ENCODE data around the gene LAMB3.
A peak's percentile ranks its signal among the peaks of the same experiment; 100 is the strongest.

LAMB3 gene

DNA sequence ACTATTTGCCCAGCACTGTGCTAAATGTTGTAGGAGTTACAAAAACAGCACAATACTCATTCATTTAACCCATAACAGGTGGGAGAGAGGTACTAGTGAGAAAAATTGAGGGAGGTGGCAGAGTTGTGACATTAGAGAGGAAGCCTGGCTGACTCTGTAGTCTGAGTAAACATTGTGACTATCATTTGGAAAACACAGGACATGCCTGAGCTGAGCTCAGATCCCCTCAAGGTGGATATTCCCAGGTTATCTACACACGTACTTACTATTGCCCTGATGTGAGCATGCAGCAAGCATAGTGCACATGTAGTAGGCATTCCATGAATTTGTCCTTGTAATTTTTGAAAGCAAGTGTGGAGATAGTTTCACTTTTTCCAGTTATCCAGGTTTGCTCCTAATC, 57.8 kb downstream of the LAMB3 start:
- no peak for DNase-seq

DNA sequence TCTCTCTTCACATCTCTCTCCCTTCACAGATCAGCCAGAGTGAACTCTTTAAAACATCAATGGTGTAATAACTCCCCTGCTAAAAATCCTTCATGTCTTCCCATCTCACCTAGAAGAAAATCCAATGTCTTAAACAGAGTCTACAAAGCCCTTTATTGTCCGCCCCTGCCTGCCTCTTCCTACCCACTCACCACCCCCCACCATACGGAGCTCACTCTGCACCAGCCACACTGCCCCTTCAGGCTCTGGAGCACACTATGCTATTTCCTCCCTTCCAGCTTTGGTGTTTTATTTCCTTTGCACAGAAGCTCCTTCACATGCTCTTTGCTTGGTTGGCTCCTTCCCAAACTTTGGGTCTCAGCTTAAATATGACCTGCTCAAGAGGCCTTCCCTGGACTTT, 58.5 kb downstream of the LAMB3 start:
- no peak for DNase-seq

DNA sequence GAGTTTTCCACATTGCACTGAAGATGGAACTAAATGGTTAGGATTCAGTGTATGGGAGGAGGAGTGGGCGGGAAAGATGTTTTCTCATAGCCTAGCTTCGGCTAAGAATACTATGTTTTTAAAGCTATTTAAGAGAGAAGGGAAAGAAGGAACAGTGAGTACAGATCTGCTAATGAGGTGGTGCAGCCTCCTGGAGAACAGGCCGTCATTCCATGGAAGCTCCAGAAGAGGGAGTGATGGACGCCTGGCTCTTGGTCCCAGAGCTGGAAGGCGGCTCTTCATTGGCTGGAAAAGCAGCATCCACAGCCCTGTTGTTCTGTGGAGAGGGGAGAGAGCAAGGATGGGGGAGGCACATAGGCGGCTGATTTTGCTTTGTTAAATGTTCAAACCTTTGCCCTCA, 61.8 kb downstream of the LAMB3 start:
- DNase-seq = peak; percentile 41

DNA sequence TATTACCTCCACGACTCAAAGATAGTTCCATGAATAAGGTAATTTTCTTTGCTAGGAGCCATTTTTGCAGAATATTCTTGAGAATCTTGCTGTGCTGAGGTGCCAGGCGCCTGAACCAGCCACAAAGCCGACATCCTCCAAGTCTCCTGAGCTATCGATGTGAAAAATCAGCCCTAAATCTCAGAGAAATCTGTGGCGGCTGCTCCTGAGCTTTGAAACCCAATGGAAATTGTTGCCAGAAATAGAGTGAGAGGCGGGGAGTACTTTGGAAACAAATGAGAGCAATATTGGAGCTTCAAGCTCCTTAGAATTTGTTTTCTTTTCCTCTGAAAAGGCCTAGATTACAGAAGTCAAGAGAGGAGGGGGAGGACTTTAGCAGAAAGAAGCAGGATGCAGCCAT, 62.4 kb downstream of the LAMB3 start:
- DNase-seq = no peak

DNA sequence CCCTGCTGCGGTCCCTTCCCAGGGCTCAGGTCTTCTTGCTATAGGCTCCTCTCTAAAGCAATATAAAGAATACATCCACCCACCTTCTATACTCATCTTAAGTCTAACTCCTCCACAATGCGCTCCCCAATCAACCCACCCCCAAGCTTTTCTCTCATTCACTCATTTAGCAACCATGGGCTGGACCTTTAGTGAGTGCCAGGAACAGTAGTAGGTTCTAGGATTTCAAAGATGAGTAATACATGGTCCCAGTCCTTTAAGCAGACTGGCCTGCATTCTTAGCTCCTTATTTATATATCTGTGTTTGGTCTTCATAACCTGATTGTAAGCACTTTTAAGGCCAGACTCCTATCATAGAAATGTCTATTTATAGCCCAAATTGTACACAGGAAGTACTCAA, 62.8 kb downstream of the LAMB3 start:
- DNase-seq = no peak

DNA sequence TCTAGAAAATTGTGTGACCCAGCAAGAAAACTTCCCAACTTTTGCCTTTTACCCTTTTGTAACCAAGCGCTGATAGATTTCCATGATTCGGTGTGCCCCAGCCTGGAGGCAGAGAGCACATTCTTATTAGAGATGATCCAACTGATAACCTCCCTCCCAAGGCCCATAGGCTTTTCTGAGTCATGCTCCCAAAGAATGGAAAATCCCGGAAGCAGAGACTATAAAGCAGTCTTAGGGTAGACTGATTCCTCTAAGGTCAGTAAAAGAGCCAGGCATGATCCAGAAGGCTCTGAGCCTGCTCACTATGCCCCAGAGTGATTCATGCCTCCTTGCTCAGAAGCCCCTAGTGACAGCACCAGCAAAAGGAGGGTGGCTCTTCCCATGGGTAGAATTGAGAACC, 64.4 kb downstream of the LAMB3 start:
- DNase-seq = peak; percentile 52

DNA sequence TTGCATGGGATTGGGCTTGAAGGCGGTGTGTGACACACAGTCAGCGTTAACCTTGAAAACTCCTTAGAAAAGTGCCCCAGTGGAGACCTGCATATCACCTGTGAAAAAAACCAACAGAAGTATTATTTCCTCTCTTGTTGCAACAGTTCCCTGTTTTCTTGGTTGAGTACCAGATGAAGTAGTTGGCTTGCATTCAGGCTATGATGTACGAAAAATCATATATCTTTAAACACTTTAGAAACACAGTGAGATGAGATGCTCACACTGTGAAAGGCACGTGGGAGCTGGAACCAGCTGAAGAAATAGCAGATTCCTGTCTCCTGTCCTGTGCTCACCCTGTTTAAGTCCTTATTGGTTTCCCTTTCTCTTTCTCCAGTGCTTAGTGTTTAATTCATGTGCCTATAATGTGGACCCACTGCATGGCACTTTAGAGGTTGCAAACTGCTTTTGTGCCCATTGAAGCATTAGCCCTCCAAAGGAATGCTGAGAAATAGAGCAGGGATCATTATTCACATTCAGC, 65.9 kb downstream of the LAMB3 start:
- no peak for DNase-seq

DNA sequence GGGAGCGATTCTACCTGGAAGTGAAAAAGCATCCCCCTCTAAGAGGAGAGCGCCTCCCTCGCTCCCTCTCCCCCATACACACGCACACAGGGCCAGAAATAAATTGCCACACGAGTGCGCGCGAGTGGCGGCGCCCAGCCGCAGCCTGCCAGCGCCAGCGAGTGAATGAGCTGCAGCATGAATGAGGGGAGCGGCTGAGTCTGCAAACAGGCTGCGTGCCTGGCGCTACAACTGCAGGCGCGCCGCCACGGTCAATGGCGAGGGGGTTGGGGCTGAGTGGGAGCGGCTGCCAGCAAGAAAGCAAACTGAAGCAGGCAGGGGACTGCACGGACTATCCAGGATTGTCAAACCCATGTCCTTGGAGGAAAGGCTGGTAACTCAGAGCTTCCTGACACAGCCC, 66.6 kb downstream of the LAMB3 start:
- peak; percentile 38 for DNase-seq

DNA sequence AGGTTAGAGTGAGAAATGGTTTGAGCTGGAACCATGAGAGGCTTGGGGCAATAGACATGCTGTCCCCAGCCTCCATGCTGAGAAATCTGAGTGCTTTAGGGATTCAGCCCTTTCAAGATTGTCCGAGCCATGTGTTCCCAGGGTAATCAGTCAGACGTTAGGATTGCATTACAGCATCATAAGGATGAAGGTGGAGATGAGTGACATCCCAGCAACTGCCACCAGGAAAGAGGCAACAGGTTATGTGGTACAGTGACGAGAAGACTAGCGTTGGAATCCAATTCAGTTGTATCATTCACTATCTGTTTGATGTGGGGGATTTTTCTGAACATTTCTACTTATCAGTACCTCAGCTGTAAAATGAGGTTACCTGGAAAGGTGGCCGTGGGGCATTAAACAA, 67.0 kb downstream of the LAMB3 start:
- DNase-seq = no peak

DNA sequence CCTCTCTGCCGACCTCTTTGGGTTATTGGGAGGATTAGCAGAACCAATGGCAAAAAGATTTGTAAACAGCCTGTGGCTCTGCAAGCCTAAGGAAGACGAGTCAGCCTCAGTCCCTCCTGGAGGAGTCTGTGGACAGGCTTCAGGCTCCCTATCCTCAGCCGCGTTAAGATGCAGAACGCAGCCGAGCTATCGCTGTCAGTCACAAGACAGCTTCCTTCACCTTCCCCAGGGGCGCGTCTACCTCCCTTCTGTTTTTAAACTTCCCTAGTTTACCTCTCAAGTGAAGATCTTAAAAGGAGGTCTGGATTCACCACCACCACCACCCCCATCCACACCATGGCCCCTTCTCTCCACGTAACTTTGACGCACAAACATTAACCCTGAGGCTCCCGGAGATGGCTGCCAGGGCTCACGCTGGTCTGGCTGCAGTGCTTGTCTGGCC, 68.0 kb downstream of the LAMB3 start:
- DNase-seq = no peak

DNA sequence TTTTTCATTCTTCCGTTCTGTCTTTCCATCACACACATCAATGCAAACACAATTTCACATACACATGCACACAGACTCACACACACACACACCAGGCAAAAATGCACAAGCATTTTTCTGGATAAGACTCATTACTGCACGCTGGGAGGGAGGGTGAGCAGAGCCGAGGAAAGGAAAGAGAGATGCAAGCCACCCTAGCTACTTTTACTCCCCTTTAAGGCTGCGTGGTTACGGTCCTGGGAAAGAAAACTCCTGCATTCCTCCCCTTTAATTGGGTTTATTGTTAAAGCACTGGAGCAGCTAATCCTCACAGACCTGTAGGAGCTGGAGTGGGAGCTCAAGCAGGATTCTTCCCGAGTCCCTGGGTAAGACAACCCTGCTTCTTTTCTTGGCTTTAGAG, 68.8 kb downstream of the LAMB3 start, which contains the start of gene CAMK1G:
CAMK1G (plus strand) TSS at position 307 of the 400 bp plus-strand sequence. CDS start 11,270 bp downstream, outside the sequence.
- DNase-seq = peak; percentile 81

DNA sequence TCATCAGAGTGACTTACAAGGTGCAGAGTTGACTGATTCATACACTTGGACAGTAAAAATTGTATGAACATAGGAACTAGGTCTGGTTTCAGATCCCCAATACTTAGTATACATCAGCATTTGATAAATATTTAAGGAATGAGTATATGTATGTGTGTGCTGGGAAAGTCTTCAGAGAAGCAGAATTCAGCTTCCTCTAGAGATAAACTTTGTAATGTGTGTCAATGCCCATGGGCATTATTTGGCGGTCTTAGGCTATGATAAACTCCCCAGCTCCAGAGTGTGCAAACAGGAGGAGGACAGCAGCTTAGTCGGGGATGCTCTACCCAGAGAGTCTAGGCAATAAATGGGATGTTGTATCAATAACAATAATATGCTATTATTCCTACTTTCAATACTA, 71.6 kb downstream of the LAMB3 start:
- DNase-seq = peak; percentile 40

DNA sequence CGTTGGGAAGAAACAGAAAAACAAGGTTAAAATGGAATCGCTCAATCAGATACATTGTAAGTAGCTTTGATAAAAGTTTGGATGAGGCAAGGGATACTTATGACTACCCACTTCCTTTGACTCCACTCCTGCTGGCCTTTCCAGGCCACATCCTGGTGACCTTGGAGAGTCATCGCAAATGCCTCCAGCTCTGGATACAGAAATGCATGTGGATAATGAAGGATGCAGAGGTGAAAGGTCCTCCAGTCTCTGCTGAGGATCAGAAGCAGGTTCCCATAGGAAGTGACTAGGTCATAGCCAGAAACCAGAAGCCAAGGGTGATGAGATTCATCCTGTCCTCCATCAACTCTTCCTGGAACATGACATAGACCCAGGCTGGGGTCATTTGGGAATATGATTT, 74.9 kb downstream of the LAMB3 start:
- DNase-seq = no peak

DNA sequence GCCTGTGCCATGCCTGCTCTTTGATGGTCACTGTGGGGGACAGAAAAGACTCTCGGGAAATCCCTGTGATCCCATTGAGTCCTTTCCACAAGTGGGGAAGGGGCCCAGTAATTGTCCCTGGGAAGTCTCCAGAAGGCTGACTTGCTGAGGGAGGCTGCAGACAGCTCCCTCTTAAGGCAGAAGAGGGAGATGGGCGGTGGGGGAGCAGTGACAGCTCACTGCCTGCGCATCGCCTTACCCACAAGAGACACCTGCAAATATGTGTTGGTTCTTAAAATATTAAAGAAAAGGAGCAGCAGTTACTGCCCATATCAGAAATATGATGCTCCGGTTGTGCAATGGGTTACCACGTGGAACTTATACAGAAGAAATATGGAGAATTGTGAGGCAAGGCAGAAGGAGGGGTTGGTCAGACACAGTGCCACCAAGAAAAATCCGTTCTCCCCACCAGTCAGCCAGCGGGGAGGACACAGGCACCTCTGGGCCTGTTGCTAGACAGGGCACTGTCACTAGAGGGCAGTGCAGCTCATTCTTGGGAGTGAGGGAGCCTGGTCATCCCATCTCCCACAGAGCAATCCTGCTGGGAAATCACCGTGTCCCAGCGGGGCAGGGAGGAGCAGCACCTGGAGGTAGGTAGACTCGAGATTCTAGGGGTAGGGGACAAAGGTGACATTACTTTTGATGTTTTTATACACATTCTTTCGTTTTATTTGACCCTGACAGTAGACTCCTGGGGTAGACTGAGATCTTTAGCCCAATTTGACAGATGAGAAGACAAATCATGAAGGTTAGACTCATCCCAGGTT, 75.6 kb downstream of the LAMB3 start:
- peak; percentile 60 for DNase-seq

DNA sequence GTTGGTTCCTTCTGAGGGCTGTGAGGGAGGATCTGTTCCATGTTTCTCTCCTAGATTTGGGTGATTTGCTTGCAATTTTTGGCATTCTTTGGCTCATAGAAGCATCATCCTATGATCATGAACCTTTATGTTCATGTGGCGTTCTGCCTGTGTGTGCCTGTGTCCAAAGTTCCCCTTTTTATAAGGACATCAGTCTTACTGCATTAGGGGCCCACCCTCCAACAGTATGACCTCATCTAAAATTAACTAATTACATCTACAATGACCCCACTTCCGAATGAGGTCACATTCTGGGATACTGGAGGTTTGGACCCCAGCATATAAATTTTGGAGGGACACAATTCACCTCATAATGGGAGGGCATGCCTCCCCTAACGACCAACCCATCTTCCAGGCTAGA, 81.5 kb downstream of the LAMB3 start:
- no peak for DNase-seq

DNA sequence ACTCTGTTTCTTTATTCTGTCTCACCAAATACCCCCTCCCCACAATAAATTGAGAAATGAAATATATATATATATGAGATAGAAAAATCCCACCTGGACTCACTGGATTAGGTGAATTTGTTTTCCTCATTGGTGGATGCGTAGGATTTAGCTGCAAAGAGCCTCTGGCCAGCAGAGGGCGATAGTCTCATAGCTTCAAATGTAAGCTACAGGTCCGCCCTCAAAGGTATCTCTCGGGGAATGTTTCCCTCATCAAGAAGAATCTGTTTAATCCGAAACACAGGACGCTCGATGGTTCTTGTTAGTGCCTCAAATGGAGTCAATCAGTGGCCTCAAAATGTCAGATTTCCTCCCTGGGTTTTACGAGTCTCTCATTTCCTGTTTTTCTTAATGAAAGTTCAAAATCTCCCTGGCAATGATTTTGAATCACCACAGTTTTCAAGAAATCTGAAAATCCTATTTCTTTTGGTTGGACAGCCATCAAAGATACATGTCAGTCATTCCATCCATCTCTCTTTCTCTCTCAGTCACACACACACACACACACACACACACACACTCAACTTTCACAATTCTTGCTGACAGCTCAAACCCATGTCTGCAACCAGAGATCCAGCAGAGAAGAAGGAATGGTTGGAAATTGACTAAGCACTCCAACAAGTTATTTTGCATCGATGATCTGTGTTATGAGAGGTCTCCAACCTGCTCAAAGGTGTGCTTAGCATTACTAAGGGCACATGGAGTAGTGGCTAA, 82.6 kb downstream of the LAMB3 start:
- DNase-seq = peak; percentile 63

DNA sequence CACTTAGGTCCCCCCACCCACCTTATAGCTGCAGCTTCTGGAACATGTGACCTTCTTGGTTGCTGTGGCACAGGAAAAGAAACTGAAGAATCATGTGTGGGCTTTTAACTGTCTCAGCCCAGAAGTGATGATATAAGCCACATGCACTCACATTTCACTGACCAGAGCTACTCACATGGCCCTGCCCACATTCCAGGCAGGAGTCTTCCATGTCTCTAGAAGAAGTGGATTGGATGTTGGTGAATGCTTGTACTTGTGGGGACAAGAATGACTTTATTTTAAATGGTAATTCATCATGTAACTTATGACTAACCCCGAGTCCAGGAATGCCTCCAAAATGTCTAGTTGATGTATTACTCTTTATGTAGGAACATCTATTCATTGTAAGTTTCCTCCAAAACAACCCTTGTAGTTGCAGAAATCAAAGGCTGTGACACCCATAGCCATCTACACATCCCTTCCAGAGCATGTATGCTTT, 84.5 kb downstream of the LAMB3 start:
- peak; percentile 89 for DNase-seq

DNA sequence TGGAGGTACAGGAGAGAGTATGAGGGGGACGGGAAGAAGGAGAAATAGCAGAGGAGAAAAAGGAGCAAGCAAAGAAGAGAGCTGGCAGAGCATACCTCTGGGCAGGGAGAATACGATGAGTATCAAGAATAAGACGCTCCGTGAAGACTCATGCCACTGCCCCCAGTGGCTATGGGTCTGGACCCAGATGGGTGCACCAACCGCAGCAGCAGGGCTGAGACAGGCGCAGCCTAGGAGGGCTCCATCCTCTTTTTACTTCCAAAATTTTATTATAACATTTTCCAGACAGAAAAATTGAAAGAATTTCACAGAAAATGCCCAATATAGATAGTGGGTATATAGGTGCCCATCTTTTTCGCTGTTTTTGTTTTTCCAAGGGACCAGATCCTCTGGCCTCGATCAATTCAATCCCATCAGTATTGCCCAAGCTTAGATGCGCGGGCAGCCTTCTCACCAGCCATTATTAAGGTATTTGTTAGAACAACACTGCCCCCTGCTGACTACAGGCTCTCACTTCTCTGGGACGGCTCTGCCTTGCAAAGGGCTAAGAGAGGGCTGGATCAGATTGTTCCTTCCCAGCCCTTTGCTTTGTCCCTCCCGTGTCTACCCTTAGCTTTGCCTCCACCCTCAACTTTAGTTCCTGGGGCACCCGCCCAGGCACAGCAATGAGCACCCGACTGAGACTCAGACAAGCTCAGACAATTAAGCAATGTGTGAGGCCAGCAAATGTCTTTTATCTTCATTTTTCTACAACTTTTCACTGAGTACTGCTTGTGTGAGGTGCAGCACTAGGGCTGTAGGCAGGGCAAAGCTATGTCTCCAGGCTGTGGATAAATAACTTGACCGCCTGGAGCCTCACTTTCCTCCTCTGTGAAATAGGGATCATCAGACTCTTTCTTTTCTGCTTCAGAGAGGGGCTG, 86.2 kb downstream of the LAMB3 start:
- DNase-seq = peak; percentile 79
